HG02571 (cell line): Measurements from ENCODE around the gene BCAS1.
A peak's percentile ranks its signal among the peaks of the same experiment; 100 is the strongest.

Experiments used
- ATAC-seq: cut with Tn5 transposase; IDR thresholded peaks from one replicate; pipeline ENCODE4 v1.9.1; 2021; ENCODE audit warnings: mild to moderate bottlenecking, moderate library complexity; ENCODE audit not compliant: unreplicated experiment

Gene BCAS1

DNA sequence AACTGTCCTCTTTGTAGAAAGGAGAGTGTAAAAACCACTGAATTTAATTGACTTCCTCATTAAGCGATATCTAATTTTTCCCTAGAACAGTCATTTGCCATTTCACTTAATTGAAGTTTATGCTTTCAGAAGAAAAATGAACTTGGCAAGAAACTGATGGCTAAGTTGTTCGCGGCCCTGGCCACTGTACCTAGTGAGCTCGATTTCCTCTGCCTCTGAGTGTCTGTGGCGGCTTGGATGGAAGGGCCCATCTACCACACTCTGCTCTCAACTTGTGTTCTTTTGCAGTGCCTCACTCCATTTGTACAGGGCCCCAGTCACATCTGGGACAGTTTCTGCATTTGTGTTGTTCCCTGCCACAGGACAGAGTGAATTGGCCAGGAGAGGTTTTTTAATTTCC is 102.9 kb downstream of the BCAS1 start:
- ATAC-seq: no peak

GRCh38 chr20:53966774-53967398 is 103.5 kb downstream of the BCAS1 start:
- ATAC-seq: no peak

DNA sequence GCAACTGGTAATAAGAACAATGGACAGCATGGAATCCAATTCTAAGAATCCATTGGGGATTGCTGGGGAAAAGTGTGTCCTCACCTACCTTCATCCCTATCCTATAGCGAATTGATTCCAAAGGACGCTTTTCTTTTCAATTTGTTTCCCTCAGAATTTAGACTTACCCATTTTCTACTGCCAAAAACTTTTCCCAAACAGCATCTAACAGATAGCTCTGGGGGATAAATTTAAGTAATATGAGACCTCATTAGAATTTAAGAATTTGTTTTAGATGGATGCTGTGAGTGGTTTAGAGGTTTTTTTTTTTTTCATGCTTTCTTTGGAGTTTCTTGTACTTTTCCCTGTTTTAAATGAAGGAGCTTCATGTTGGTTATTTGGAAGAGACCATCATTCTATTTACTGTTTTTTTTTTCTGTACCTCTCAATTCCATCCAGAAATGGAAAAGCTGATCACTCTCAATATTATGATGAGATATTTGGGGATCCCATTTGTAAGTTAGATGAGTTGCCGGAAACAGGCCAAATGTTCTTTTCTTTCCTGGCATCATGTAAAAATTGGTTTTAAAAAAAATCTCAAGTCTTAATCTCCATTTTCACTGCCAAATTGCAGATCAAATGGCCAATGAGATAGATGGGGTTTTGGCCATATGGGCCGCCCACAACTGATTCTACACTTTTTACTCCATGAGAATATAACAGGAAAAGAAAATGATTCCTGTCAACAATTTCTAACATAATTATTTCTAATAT is 105.7 kb downstream of the BCAS1 start:
- no peak for ATAC-seq

DNA sequence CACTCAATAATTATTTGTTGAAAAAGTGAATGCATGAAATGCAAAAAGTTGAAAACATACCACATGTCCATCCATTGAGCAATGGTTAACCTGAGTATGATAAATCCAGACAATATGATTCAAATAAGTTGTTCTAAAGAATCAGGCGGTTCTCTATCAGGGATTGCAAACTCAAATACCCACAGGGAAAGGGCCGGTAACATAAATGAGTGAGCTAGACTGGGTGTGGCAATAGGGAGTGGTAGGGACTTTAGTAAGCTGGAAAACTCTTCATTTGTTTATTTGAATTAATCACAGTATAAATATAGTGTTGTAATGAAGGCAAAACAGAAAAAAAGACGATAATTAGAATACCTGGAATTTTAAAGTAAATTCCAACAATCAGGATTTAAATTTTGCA is 106.3 kb downstream of the BCAS1 start:
- ATAC-seq: no peak

GRCh38 chr20:53963635-53964034 is 106.8 kb downstream of the BCAS1 start:
- no peak for ATAC-seq

GRCh38 chr20:53962388-53962787 is 108.0 kb downstream of the BCAS1 start:
- ATAC-seq: no peak

- no peak for ATAC-seq
These were observed 108.9 kb downstream of the BCAS1 start for GRCh38 chr20:53961527-53961926.

DNA sequence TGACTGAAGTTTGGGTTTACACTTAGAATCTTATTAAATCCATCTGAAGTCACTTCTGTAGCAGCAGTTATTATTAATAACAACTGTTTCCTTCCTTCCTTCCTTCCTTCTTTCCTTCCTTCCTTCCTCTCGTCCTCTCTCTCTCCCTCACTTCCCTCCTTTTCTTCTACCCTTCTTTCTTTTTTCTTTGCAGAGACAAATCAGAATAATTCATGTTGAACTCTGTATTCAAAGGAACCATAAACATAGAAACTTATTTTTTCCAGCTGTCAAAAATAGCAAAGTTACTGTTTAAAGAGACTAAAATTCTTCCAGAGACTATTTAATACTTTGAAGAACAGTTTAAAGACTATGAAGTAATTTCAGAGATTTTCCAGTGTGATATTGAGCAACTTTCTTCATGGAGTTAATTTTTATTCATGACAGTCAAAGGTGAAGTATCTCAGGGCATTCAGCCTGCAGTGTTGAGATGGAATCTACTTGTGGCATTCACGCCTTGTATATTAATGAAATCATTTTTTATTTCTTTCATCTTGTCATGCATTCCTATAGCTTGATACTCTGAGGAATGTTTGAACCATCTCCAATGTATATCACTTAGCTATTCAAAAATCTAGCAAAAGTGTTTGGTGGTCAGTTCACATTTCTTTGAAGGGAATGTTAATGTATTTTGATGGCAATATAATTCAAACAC is 109.7 kb downstream of the BCAS1 start:
- no peak for ATAC-seq

DNA sequence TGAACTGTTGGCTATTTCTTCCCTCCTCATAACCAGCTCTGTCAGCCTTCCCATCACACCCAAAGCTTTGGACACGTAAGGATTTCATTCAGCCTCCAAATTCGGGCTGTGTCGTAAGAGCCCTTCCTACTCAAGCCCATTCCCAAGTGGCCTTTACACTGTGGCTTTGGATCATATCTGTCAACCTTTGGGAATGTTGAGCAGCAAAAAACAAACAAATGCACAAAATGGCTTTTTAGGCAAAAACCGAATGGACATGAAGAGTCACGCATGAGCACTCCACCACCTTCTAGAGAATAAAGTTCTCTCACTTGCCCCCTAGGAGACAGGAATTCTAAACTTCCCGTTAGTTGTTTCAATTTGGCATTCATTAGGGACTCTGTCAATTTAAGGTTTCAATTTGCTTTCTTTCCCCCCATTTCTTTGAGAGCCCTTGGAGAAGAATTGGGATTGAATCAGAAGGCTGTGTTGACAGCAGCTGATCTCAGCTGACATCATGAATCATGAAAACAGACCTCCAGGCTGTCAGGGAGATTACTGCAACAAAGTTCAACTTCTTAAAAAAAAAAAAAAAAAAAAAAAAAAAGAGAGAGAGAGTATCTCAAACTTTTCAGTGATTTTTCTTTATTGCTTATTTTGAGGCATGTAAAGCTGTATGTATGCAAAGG is 110.3 kb downstream of the BCAS1 start:
- no peak for ATAC-seq

DNA sequence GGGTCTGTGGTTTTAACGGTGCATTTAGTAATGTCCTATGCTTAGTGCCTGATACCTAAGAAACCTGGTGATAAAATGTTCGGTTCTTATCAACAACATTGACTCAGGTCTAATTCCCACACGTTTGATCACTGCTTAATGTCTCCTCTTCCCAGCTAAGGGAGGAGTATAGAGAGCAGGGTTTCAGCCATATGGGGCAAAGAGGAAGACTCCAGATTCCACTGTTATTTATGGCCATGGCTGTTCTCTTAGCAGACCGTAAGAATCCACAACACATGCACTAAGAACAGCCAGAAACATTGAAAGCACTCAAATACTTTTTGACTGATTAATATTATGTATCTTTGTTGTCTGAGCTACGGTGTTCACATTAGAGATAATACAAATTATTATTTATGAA is 112.1 kb downstream of the BCAS1 start:
- no peak for ATAC-seq

DNA sequence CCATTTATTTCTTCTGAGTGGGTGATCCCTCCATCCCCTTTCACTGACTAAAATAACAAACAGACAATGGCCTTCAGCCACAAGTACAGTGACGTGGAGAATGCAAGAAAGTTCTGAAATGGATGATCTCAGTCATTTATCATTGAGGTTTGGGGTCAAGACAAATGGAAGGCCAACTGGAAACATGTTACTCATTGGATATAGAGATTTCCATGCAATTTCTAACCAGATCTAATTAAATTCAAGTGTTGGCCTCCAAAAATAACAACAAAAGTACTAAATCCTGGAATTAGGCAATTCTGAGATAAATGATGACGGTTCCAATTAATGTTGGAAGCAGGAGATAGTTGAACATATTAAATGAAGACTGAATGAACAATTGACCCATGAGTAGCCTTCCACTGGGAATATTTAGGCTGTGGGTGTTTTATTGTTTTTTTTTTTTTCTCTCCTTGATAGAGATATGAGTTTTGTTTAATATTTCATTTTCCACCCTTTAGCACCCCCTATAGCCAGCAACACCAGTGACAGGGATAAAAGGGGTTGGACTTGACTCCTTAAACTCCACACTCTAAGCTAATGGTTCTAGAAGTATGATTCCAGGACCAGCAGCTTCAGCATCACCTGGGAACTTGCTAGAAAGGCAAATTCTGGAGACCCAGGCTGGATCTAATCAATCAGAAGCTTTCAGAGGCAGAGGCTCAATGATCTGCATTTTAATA is 112.8 kb downstream of the BCAS1 start:
- no peak for ATAC-seq

DNA sequence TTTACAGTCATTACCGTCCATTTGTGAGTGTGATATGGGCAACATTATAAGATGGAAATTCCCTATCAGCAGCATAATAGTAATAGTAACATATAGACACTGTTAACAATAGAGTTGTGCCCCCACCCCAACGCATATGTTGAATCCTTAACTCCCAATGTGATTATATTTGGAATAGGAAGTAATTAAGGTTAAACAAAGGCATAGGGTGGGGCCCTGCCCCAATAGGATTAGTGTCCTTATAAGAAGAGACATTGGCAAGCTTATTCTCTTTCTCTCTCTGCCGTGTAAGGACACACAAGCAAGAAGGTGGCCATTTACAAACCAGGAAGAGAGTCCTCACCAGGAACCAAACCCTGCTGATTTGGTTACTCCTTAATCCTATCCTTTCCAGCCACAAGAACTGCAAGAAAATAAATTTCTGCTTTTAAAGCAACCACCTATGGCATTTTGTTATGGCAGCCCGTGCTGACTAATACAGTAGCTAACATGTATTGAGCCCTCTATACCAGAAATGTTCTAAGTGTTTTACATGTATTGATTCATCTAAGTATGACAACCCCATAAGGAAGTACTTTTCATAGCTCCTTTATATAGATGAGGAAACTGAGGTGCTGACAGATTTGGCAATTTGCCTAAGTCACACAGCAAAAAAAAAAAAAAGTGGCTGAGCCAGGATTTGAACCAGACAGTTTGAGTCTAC is 114.2 kb downstream of the BCAS1 start:
- ATAC-seq: no peak

GRCh38 chr20:53954723-53955658 is 115.4 kb downstream of the BCAS1 start:
- no peak for ATAC-seq

- no peak for ATAC-seq
These were observed 117.8 kb downstream of the BCAS1 start for GRCh38 chr20:53952528-53953096.

GRCh38 chr20:53950578-53950977 is 119.8 kb downstream of the BCAS1 start:
- ATAC-seq: no peak

- ATAC-seq: no peak
These were observed 120.4 kb downstream of the BCAS1 start for GRCh38 chr20:53950031-53950430.

GRCh38 chr20:53949319-53949839 is 121.0 kb downstream of the BCAS1 start:
- ATAC-seq: peak; percentile 72
